HUES48 (cell line): ENCODE measurements around the gene LHPP.

ENCODE experiments used
- H3K27ac ChIP-seq: one replicate; pipeline ENCODE4 v1.7.0; 2013; ENCODE audit warnings: low read depth, low read length, inconsistent platforms
- H3K27me3 ChIP-seq: 2 replicates; pipeline ENCODE4 v1.6.1; 2013; ENCODE audit warnings: mild to moderate bottlenecking, low read length; ENCODE audit not compliant: control insufficient read depth, insufficient read depth
- H3K36me3 ChIP-seq: 2 replicates; pipeline ENCODE4 v1.6.1; 2013; ENCODE audit warnings: low read length; ENCODE audit not compliant: control insufficient read depth, insufficient read depth
- H3K4me1 ChIP-seq: 2 replicates; pipeline ENCODE4 v1.6.1; 2013; ENCODE audit warnings: mild to moderate bottlenecking, low read length; ENCODE audit not compliant: control insufficient read depth, insufficient read depth
- H3K4me3 ChIP-seq: 2 replicates; pipeline ENCODE4 v1.5.1; 2013; ENCODE audit warnings: mild to moderate bottlenecking, low read depth, low read length
- H3K9ac ChIP-seq: 2 replicates; pipeline ENCODE4 v1.6.1; 2013; ENCODE audit warnings: mild to moderate bottlenecking, low read depth, low read length, moderate library complexity
- H3K9me3 ChIP-seq: 2 replicates; pipeline ENCODE4 v1.6.1; 2013; ENCODE audit warnings: low read length; ENCODE audit not compliant: control insufficient read depth, insufficient read depth

LHPP gene

GRCh38 chr10:124624895-124625294, 163.3 kb downstream of the LHPP start:
- Histone ChIP-seq H3K4me1 (peaks cover 21% of the 10 kb centered on the region), H3K9ac (no peak overlapping the region), H3K4me3 (no peak overlapping the region), H3K27ac (no peak overlapping the region), H3K9me3 (no peaks in the 10 kb centered on the region), H3K36me3 (no peaks in the 10 kb centered on the region), H3K27me3 (no peaks in the 10 kb centered on the region)

- no peak overlapping the region for H3K4me3 ChIP-seq
- no peaks in the 10 kb centered on the region for H3K27me3 ChIP-seq
- no peaks in the 10 kb centered on the region for H3K36me3 ChIP-seq
- H3K27ac ChIP-seq: no peak overlapping the region
- H3K9me3 ChIP-seq: no peaks in the 10 kb centered on the region
- H3K9ac ChIP-seq: peak overlapping the region; percentile 11; the same call in 1 of the 2 replicates
- peaks cover 21% of the 10 kb centered on the region for H3K4me1 ChIP-seq
Measured at GRCh38 chr10:124625831-124626238, 164.2 kb downstream of the LHPP start.

- Histone ChIP-seq H3K4me3 (no peak overlapping the region), H3K9ac (no peak overlapping the region), H3K9me3 (no peaks in the 10 kb centered on the region), H3K4me1 (peaks cover 21% of the 10 kb centered on the region), H3K27me3 (no peaks in the 10 kb centered on the region), H3K27ac (peak overlapping the region; percentile 71), H3K36me3 (no peaks in the 10 kb centered on the region)
Measured at GRCh38 chr10:124626759-124627380, 165.2 kb downstream of the LHPP start.

GRCh38 chr10:124627866-124628675, 166.4 kb downstream of the LHPP start:
- no peaks in the 10 kb centered on the region for H3K36me3 ChIP-seq
- H3K9me3 ChIP-seq: no peaks in the 10 kb centered on the region
- H3K27ac ChIP-seq: no peak overlapping the region
- no peak overlapping the region for H3K4me3 ChIP-seq
- H3K4me1 ChIP-seq: peaks cover 21% of the 10 kb centered on the region
- no peaks in the 10 kb centered on the region for H3K27me3 ChIP-seq
- no peak overlapping the region for H3K9ac ChIP-seq

- Histone ChIP-seq H3K4me3 (no peak overlapping the region), H3K36me3 (no peaks in the 10 kb centered on the region), H3K9me3 (no peaks in the 10 kb centered on the region), H3K27me3 (no peaks in the 10 kb centered on the region), H3K27ac (no peak overlapping the region), H3K9ac (no peak overlapping the region), H3K4me1 (peaks cover 21% of the 10 kb centered on the region)
Measured at GRCh38 chr10:124628676-124629021, 167.0 kb downstream of the LHPP start.

GRCh38 chr10:124629415-124629814, 167.8 kb downstream of the LHPP start:
- Histone ChIP-seq H3K4me1 (peaks cover 21% of the 10 kb centered on the region), H3K4me3 (no peak overlapping the region), H3K36me3 (no peaks in the 10 kb centered on the region), H3K9ac (no peak overlapping the region), H3K27ac (no peak overlapping the region), H3K27me3 (no peaks in the 10 kb centered on the region), H3K9me3 (no peaks in the 10 kb centered on the region)

GRCh38 chr10:124629842-124630241, 168.2 kb downstream of the LHPP start:
- Histone ChIP-seq H3K36me3 (no peaks in the 10 kb centered on the region), H3K9me3 (no peaks in the 10 kb centered on the region), H3K9ac (no peak overlapping the region), H3K27me3 (no peaks in the 10 kb centered on the region), H3K4me1 (peaks cover 21% of the 10 kb centered on the region), H3K4me3 (no peak overlapping the region), H3K27ac (no peak overlapping the region)

- H3K27ac ChIP-seq: no peak overlapping the region
- H3K4me3 ChIP-seq: no peak overlapping the region
- no peak overlapping the region for H3K9ac ChIP-seq
- H3K36me3 ChIP-seq: no peaks in the 10 kb centered on the region
- H3K4me1 ChIP-seq: peaks cover 21% of the 10 kb centered on the region
- no peaks in the 10 kb centered on the region for H3K27me3 ChIP-seq
- H3K9me3 ChIP-seq: no peaks in the 10 kb centered on the region
Measured at GRCh38 chr10:124630551-124630950, 168.9 kb downstream of the LHPP start.

GRCh38 chr10:124632064-124632531, 170.5 kb downstream of the LHPP start:
- H3K4me1 ChIP-seq: peaks cover 14% of the 10 kb centered on the region
- no peaks in the 10 kb centered on the region for H3K9me3 ChIP-seq
- H3K36me3 ChIP-seq: no peaks in the 10 kb centered on the region
- no peaks in the 10 kb centered on the region for H3K27me3 ChIP-seq
- H3K27ac ChIP-seq: no peak overlapping the region
- H3K4me3 ChIP-seq: no peak overlapping the region
- no peak overlapping the region for H3K9ac ChIP-seq

- Histone ChIP-seq H3K9ac (no peak overlapping the region), H3K9me3 (no peaks in the 10 kb centered on the region), H3K27me3 (no peaks in the 10 kb centered on the region), H3K36me3 (no peaks in the 10 kb centered on the region), H3K27ac (no peak overlapping the region), H3K4me3 (no peak overlapping the region), H3K4me1 (peaks cover 9% of the 10 kb centered on the region)
Measured at GRCh38 chr10:124632566-124632965, 170.9 kb downstream of the LHPP start.

- H3K4me3 ChIP-seq: no peak overlapping the region
- H3K27me3 ChIP-seq: no peaks in the 10 kb centered on the region
- no peaks in the 10 kb centered on the region for H3K36me3 ChIP-seq
- no peaks in the 10 kb centered on the region for H3K4me1 ChIP-seq
- no peaks in the 10 kb centered on the region for H3K9me3 ChIP-seq
- H3K9ac ChIP-seq: no peak overlapping the region
- H3K27ac ChIP-seq: no peak overlapping the region
Measured at GRCh38 chr10:124636271-124636995, 174.8 kb downstream of the LHPP start.
